Hypothalamus (tissue), 51 donors: Measurements from ENCODE around the gene CTNNAL1.
"Not testable (repeated sequence)": the region's sequence is repeated elsewhere in the genome, so short reads cannot be mapped to it uniquely, and the experiment has no call there.

Experiments used
- DNase-seq, 51 donors: peaks; one replicate each; lab custom pipeline; 2025; lab: John Stamatoyannopoulos, UW

CTNNAL1 gene

GRCh38 chr9:109012876-109013678 is at the start of gene CTNNAL1:
Gene CTNNAL1, minus strand, starts transcription at chr9:109013499. Its CDS starts 57 bp downstream, at chr9:109013442.
- DNase-seq = peak; percentile 42 to 95 (median 84)

GRCh38 chr9:109062543-109062942 is 49.2 kb upstream of the CTNNAL1 start:
- no peak for DNase-seq

GRCh38 chr9:109060191-109060590 is 46.9 kb upstream of the CTNNAL1 start:
- no peak for DNase-seq

GRCh38 chr9:109053121-109053520 is 39.8 kb upstream of the CTNNAL1 start:
- DNase-seq = not testable (repeated sequence)

GRCh38 chr9:109052416-109052815 is 39.1 kb upstream of the CTNNAL1 start:
- DNase-seq = no peak

GRCh38 chr9:109051733-109052132 is 38.4 kb upstream of the CTNNAL1 start:
- no peak for DNase-seq

DNA sequence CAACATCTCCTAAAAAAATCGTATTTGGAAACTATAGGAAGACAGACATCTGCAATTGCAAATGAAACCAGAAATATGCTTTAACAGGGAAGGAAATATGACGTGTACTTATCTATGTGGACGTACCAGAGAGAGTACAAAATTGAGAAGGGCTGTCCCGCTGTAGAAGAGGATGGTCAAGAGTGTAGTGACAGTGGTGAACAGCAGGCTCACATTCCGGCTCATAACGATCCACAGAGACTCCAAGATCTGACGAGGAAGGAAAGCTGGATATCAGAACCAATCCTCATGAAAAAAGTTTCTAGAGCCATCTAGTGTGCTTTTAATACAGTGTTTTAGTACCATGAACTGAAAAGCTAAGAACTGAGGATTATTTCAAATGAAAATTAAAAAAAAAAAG is 37.1 kb upstream of the CTNNAL1 start:
- no peak for DNase-seq

GRCh38 chr9:109048822-109049221 is 35.5 kb upstream of the CTNNAL1 start:
- peak in 1 of 51 donors; percentile 8 for DNase-seq

DNA sequence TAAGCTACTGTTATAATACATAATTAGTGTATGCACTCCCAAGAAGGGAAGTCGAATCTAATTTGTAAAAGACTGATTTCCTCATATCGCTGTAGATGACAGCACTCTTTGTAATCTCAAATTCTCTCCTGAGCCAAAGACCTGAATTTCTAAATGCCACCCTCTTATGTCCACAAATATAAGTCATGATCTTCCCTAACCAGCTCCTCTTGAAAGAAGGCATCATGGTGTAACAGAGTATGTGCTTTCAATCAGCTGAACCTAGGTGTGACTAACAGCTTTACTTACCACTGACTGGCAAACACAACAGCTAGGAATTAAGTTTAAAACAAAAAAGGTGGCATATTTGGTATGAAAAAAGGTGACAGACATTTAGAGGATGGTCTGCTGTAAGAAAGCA is 34.0 kb upstream of the CTNNAL1 start:
- DNase-seq = no peak

DNA sequence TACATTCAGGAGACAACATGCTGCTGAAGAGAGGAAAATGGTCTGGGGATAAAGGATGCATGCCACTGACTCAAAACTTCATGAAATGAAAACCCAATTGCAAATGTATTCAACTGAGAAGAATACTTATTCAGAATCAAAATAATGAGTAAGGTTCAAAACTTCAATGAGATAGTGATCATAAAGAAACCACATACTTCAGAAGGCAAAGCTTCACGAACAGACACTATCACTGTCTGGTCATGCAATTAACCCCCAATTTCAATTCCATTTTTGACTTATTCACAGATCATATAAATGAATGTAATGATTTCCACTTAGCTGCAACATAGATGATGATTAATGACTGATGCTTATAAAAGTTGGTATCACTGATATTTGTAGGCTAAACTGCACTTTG is 33.0 kb upstream of the CTNNAL1 start:
- no peak for DNase-seq

- DNase-seq = no peak
Observed at GRCh38 chr9:109043578-109043977, 30.3 kb upstream of the CTNNAL1 start.

DNA sequence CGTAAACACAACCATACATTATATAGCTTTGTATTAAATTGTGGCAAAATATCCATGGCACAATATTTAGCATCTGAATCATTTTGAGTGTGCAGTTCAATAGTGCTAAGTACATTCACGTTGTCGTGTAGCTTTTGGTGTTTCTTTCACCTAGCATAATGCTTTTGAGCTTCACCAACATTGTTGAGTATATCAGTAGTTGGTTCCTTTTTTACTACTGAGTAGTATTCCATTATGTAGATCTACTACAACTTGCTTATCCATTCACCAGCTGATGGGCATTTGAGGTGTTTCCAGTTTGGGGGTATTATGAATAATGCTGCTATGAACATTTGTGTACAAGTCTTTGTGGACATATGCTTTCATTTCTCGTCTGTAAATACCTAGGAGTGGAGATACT is 27.3 kb upstream of the CTNNAL1 start:
- no peak for DNase-seq

- no peak for DNase-seq
Observed at GRCh38 chr9:109039539-109039938, 26.2 kb upstream of the CTNNAL1 start.

DNA sequence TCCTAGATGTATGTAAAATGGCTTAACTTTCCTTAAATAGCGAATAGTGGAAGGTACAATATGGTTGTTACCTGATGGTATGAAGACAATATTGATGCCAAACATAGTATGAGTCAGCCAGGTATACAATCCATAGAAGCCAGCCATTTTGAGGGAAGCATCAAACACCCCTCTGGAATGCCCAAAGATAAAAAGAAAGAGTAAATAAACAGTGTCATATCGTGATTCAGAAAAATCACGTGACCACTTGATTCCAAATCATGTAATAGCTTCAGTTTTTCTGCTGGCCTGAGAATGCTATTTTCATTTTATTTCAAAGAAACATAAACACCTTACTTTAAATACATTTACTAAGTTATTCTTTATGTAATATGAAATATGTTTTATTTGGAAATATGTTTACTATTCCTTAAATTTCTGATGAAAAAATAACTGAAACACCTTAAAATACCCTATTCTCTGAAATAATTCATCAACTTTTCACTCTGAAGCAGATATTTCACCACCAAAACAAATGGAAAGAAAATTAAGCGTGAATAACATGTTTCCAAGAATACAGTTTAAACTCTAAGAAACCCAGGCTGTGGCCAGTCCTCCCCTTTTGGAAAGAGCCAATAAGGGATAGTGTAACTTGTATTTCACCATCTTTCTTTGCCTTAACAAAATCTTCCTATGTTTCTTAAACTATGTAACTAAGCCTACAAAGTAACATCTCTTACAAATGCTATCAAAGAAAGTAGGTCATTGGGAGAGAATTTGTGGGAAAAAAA is 24.8 kb upstream of the CTNNAL1 start:
- no peak for DNase-seq

DNA sequence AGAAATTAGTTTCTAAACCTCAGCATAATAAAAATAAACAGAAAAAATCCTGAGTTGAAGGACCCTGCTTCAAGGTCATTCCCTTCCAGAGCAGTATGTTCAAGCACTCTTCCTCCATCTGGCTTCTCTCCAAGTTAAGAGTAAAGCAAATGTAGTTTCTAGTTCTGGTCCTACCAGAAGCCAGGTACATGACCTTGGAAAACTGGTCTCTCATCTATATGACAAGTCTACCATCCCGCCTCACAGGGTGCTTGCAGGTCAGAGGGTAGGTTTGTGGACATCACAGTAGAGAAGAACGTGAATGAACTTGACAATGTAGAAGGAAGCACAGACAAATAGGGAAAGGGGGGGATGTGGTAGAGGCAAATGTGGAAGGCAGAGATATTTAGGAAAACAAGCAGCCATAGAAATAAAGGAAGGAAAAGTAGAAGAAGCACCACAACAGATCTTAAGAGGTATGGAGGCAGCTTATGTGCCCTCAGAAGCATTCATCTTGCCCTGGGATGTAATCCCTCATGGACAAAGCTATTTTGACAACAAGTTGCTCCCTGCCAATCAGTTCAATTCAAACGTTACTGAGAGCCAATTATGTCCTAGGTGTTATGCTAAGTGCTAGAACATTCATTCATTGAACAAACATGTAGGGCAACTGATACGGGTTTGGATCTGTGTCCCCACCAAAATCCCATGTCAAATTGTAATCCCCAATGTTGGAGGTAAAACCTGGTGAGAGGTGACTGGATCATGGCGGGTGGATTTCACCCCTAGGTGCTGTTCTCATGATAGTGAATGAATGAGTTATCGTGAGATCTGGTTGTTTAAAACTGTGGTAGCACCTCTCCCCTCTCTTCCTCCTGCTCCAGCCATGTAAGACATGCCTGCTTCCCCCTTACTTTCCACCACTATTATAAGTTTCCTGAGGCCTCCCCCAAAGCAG is 23.7 kb upstream of the CTNNAL1 start:
- DNase-seq = no peak

DNA sequence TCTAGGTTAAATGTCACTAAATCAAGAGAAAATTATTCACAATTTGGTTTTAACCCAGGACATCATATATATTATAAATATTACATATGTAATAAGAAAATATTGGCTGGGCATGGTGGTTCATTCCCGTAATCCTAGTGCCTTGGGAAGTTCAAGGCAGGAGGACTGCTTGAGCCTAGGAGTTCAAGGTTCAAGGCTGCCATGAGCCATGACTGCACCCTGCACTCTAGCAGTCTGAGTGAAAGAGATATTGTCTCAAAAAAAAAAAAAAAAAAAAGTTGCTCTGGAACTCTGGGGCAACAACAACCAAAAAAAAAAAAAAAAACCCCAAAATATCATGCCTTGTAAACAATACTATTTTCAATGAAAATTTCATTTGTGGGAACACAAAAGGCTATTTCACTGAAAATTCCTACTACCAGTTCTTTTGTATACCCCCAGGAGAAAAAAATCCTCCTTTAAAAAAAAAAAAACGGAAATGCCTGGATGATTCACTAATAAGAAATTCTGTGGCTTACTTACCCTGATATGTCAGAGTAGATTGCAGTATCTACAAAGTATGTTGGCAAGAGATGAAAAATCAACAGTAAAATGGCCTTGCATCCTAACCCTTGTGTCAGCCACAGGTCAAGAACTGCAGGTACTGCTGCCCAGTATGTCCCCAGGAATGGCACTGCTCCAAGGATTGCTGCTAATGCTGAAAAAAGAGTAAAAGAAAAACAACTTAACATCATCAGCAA is 22.6 kb upstream of the CTNNAL1 start:
- no peak for DNase-seq

- DNase-seq = no peak
Observed at GRCh38 chr9:109033941-109034700, 20.8 kb upstream of the CTNNAL1 start.

GRCh38 chr9:109031241-109031640 is 17.9 kb upstream of the CTNNAL1 start:
- DNase-seq = no peak

DNA sequence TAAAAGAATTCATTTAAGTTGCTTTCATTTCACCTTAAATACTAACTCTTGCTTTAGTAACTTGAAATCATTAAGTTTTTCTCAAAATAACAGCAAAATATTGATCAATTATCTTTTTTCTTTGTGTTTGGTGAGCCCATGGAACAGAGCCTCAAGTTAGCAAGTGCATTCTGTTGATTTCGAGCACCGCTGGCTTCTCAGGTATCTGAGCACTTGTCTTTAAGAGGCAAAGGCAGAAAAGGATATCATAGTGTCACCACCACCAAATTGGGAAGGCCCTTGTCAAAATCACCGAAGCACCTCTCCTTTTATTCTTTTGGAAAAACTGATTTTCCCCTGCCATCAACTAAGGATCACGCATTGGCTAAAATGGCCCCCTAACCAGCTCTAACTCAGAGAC is 17.1 kb upstream of the CTNNAL1 start:
- no peak for DNase-seq
